Fibroblast of lung (primary cell): ENCODE measurements around the gene ADH5.

ENCODE experiments used
- CTCF ChIP-seq, 2 donors: IDR thresholded peaks in 1 of 2; conservative IDR thresholded peaks in 1 of 2; 1 replicate in 1 of 2; 2 replicates in 1 of 2; pipeline ENCODE4 v1.5.1; 2011 to 2012; ENCODE audit warnings: low read length in 2 of 2, control low read depth in 1 of 2, inconsistent platforms in 1 of 2, low read depth in 1 of 2, mild to moderate bottlenecking in 1 of 2
- EZH2 ChIP-seq: IDR thresholded peaks from 2 replicates; pipeline ENCODE4 v1.5.1; 2012; ENCODE audit warnings: low read length, control low read depth, mild to moderate bottlenecking; ENCODE audit errors: missing control alignments

GRCh38 chr4:99067617-99068016 is 21.0 kb downstream of the ADH5 start:
- TF ChIP-seq CTCF (conservative IDR thresholded peaks at IDR 0.05 in 1 of 2, IDR thresholded peaks at IDR 0.05 in 1 of 2; ENCODE audit: low read depth in 1 of 2, low read length in 2 of 2) (no peak), EZH2 (no peak)
